ENCODE data around the gene DPP7.

DPP7 gene

DNA sequence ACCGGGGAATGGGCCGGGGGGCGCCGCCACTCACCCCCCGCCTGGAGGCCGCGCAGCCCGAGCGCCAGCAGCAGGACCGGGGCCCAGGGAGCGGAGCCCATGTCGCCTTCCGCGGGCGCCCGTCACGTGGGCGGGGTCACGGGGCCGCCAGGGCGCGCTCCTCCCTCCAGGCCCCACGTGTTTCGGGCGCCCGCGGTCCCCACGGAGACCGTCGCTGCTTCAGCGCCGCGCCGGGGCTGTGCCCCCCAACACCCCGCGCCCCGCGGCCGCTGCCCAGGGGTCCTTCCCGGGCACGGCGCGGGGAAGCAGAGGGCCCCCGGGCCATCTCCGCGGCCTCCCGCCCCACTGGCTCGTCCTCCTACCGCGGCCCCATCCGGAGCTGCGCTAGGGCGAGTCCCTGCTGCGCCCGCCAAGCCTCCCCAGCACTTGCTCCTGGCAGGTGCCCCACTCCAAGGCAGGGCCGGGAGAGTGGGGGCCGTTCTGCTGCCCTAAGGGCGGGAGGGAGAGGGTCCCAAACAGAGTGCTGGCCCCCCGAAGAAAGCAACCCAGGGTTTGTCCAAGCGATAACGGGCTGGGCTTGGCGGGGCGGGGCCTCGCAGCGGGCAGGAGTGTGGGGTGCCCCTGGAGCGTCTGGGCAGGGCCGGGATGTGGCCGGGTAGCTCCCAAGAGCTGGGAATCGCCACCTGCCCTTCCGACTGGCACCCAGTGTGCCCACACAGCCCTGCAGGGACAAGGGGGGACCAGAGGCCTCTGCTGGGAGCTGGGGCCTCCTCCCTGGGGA is at the start of gene DPP7:
TSS of gene DPP7 (minus strand) at position 121 of the 781 bp plus-strand sequence. CDS start at position 101, 20 bp downstream.
- no peak for FAIRE-seq

DNA sequence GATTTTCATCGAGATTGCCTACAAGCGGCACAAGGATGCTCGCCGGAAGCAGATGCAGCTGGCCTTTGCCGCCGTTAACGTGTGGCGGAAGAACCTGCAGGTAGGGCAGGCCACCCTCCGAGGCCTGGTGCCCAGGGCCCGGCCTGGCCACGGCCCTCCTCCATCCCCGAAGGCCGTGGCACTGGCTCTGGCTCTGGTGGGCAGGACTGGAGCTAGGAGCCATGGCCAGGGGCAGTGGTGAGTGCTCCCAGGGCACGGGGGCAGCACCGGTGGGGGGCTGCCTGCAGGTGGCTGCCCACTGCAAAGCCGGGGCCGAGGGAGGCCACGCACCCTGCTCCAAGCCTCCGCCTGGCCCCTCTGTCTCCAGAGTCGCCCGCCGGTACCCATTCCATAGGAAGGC is 49.3 kb upstream of the DPP7 start:
- no peak for FAIRE-seq

DNA sequence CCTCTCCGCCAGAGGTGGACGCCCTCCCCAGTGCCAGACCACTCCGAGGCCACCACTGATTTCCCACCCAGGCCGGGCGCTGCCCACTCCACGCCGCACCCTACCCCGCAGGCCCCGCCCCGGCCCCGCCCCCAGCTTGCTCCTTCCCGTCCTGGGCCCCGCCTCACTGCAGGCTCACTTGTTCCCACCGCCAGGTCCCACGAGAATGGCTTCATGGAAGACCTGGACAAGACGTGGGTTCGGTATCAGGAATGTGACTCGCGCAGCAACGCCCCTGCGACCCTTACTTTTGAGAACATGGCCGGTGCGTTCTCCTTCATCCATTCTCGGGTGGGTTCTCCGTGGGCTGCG is 48.8 kb upstream of the DPP7 start:
- no peak for FAIRE-seq

DNA sequence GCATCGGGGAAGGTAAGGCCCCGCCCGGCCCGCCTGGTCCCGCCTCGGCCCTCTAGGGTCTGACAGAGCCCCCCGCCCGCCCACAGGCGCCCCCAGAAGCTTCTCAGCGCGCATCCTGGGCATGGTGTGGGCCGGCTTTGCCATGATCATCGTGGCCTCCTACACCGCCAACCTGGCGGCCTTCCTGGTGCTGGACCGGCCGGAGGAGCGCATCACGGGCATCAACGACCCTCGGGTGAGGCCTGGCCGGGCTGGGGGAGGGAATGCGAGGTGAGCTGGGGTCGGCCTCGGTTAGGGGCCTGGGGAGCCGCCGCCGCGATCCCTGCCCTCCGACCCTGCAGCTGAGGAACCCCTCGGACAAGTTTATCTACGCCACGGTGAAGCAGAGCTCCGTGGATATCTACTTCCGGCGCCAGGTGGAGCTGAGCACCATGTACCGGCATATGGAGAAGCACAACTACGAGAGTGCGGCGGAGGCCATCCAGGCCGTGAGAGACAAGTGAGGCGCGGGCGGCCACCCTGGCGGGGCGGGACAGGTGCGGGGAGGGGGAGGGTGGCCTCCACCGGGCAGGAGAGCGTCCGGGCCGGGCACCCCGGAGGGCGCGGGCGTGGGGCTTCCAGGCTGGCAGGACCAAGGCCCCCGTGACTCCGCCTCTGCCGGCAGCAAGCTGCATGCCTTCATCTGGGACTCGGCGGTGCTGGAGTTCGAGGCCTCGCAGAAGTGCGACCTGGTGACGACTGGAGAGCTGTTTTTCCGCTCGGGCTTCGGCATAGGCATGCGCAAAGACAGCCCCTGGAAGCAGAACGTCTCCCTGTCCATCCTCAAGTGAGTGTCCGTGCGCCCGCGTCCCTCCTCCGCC is 48.2 kb upstream of the DPP7 start:
- FAIRE-seq = no peak

DNA sequence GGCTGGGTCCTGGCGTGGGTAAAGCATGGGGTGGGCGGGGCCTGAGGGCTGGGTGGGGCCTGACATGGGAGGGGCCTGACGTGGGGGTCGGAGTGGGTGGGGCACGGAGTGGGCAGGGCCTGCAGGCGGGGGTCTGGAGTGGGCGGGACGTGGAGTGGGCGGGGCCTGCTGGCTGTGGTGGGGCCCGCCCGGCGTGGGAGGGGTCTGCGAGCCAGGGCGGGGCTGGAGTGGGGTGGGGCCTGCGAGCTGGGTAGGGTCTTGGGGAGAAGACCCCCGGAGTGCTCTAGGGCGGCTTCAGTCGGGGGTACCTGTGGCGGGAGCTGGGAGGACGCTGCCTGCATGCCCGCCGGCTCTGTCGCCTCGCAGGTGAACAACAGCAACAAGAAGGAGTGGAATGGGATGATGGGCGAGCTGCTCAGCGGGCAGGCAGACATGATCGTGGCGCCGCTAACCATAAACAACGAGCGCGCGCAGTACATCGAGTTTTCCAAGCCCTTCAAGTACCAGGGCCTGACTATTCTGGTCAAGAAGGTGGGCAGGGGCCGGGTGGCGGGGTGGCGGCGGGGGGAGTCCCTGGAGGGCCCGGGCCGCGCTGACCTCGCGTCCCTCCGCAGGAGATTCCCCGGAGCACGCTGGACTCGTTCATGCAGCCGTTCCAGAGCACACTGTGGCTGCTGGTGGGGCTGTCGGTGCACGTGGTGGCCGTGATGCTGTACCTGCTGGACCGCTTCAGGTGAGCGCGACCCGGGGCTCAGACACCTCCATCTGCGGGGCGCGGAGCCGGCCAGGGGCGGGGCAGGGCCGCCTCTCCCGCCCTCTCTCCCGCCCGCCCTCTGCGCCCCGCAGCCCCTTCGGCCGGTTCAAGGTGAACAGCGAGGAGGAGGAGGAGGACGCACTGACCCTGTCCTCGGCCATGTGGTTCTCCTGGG is 47.3 kb upstream of the DPP7 start:
- FAIRE-seq = no peak

DNA sequence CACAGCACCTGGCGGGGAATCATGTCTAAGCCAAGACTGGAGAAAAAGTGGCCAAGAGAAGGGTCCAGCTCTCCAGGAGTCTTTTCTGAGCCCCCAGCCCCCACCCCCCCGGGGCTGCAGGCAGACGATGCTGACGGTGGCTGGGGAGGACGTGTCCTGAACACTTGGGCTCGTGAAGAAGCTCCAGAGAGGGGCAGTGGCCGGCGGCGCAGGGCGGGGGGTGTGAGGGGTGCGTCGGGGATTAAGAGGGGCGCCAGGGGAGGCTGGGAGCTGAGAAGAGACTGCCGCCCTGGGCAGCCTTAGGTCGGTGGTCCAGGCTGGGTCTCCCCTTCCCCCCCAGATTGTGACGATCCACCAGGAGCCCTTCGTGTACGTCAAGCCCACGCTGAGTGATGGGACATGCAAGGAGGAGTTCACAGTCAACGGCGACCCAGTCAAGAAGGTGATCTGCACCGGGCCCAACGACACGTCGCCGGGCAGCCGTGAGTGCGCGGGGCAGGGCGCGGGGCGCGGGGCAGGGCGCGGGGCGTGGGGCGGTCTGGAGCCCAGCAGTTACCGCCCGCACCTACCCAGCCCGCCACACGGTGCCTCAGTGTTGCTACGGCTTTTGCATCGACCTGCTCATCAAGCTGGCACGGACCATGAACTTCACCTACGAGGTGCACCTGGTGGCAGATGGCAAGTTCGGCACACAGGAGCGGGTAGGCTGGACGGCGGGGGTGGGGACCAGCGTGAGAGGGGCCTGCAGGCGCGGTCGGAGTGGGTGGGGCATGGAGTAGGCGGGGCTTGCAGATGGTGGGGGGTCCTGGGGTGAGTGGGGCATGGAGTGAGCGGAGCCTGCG is 46.4 kb upstream of the DPP7 start:
- FAIRE-seq = no peak

DNA sequence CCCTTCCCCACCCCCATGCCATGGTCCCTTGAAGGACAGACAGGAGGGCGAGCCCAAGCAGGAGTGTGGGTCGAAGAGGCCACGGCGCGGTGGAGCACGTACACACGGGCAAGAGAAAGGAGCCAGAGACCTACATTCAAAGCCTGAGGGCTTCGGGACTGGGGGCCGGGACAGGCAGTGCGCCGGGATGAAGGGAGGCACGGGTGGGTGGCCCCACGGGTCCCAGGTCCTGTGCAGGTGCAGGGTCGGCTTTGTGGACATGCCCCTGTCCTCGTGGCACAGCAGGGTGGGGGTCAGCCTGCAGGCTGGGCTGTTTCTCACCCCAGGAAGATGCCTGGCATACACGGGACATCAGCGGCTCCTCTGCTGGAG is 45.5 kb upstream of the DPP7 start:
- no peak for FAIRE-seq

DNA sequence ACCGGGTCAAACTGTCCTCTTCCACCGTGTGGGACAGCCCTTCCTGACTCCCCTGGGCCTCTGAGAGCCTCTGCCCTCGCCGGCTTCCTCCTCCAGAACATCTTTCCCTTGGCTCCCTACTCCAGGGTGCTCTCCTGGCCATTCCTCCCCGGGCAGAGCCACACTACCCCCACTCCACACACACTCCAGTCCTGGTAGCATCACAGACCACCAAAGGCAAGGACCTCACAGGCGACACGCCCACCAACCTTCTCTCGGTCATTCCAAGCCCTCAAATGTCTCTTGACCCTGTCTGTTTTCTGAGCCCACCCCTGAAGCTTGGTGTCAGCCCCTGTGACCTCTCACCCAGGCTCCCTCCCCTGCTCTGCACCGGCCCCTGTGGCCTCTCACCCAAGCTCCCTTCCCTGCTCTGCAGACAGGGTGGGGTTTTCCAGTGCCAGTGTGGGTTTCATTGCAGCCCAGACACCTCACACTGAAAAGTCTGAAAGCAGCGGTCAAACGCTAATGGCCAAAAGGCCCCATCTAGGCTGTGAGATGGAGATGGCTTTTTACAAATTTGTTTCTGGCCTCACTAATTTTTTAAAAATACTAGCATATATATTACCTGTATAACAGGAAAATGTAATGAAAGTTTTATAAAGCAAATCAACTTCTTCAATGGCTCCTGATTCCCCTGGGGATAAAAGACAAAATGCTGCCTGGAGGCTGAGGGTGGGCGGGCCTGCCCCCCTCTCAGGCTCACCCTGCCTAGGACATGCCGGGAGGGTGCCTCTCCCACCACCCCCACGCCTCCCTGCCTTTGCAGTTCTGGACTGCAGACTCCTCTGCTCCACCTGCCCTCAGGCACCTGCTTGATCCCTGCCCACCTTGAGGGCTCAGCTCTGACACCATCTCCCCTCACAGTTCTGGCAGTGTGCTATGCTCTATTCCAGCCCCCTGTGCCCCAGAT is 44.8 kb upstream of the DPP7 start:
- FAIRE-seq = no peak

DNA sequence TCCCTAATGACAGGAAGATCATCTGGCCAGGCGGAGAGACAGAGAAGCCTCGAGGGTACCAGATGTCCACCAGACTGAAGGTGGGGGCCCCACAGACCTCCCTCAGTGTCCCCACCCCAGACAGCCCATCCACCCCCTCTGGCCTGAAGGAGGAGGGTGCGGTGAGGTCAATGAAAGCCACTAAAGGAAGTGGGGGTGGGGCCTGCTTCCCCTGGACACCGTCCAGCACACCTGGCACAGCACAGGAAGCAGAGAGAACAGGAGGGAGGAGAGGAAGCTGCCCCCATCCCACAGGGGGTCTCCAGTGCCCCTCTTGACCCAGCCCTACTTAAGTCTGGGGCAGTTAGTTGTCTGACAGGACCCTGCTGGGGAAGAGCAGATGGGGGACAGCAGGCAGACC is 44.1 kb upstream of the DPP7 start:
- FAIRE-seq = no peak

DNA sequence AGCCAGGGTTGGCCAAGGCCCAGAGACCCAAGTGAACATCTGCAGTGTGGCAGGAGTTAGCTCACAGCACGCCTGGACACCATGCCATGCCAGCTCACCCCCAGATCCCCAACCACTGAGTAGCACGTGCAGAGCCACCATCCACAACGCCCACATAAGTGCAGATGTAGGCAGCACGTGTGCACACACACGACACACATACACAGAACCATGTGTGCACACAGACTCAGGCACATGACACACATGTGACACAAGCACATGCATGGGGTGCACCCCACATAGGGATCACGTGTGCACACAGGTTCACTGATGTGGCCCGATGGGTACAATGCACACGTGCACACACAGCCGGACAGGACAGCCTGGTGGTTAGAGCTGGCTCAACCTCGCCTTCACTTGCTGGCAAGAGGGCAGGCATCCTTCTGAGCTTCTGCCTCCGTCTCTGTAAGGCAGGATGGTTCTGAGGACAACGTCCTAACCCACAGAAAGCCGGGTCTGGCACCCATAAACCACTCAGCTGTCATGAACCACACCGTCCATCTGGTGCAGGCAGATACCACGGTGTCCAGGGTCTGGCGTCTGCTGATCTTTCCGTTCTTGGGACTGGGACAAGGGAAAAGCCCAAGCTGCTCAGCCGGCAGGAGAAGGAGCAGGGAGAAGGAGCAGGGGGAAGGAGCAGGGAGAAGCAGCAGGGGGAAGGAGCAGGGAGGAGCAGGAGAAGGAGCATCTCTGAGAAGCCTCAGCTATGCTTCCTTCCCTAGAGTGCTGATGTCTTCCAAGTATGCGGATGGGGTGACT is 43.3 kb upstream of the DPP7 start:
- FAIRE-seq = no peak

DNA sequence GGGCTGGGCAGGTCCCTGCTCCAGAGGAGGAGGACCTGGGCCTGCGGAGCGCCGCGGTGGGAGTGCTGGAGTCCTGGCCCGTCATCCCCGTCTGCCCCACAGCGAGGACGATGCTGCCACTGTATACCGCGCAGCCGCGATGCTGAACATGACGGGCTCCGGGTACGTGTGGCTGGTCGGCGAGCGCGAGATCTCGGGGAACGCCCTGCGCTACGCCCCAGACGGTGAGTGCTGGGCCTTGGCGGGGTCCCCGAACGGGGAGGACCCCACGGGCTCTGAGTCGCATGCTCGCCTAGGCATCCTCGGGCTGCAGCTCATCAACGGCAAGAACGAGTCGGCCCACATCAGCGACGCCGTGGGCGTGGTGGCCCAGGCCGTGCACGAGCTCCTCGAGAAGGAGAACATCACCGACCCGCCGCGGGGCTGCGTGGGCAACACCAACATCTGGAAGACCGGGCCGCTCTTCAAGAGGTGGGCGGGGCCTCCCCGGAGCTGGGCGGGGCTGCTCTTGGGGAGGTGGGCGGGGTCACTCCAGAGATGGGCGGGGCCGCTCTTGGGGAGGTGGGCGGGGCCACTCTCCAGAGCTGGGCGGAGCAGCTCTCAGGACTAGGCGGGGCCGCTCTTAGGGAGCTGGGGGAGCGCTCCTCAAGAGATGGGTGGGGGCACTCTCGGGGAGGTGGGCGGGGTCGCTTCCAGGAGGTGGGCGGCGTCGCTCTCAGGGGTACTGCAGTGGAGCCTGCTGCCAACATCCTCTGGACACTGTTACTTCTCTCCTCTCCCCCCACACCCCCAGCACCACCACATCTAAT is 42.2 kb upstream of the DPP7 start:
- no peak for FAIRE-seq

DNA sequence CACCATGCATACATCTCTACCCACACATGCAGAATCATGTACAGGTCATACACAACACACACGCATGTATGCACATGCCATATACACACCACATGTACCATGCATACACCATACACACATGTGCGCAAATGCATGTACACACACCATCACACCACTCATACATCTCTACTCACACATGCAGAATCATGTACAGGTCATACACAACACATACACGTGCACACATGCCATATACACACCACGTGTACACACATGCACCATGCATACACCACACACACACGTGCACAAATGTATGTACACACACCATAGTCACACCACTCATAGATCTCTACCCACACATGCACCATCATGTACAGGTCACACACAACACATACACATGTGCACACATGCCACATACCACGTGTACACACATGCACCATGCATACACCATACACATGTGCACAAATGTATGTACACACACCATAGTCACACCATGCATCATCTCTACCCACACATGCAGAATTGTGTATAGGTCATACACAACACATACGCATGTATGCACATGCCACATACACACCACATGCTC is 38.4 kb upstream of the DPP7 start:
- FAIRE-seq = no peak

DNA sequence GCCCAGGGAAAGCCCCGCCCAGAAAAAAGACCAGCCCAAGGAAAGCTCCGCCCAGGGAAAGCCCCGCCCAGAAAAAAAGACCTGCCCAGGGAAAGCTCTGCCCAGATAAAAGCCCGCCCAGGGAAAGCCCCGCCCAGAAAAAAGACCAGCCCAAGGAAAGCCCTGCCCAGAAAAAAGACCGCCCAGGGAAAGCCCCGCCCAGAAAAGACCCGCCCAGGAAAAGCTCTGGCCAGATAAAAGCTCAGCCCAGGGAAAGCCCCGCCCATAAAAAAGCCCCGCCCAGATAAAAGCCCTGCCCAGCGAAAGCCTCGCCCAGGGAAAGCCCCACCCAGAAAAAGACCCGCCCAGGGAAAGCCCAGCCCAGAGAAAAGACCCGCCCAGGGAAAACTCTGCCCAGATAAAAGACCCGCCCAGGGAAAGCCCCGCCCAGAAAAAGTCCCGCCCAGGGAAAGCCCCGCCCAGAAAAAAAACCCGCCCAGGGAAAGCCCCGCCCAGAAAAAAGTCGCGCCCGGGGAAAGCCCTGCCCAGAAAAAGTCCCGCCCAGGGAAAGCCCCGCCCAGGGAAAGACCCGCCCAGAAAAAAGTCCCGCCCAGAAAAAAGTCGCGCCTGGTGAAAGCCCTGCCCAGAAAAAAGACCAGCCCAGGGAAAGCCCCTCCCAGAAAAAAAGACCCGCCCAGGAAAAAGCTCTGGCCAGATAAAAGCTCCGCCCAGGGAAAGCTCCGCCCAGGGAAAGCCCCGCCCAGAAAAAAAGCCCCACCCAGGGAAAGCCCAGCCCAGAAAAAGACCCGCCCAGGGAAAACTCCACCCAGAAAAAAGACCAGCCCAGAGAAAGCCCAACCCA is 36.3 kb upstream of the DPP7 start:
- FAIRE-seq = peak; percentile 60

DNA sequence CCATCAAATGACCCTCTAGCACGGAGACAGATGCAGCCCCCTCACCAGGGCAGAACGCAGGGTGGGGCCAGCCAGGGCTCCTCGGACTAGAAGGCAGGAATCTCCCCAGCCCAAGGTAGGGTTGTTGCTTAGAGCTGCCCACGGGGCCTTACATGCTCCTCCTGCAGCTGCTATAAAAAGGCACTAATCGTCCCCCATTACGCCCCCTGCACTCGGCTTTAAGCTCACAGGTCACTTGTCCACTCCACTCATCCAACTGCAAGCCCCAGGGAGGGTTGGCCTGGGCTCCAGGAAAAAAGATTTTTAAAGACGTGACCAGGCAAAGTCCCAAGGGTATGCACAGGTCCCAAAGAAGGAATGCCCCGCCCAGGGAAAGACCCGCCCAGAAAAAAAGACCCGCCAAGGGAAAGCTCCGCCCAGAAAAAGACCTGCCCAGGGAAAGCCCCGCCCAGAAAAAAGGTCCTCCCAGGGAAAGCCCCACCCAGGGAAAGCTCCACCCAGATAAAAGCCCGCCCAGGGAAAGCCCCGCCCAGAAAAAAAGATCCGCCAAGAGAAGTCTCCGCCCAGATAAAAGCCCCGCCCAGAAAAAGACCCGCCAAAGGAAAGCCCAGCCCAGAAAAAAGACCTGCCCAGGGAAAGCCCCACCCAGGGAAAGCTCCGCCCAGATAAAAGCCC is 35.5 kb upstream of the DPP7 start:
- peak; percentile 92 for FAIRE-seq

DNA sequence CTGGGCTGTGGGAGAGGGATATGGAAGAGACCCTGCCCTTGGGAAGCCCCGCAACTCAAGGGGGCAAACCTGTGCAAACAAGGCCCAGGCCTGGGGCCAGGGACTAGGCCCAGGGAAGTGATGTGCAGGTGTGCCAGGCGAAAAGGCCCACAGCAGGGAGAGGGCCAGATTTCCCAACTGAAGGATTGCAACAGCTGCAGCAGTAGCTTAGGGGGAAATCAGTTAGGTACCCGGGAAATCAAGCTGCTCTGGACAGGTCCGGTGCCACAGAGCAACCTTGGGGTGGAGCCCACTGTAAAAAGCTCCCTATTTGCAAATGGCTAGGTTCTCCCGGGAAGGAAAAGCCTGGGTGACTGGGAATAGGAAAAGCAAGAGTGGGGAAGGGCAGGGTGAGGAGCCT is 34.8 kb upstream of the DPP7 start:
- no peak for FAIRE-seq

DNA sequence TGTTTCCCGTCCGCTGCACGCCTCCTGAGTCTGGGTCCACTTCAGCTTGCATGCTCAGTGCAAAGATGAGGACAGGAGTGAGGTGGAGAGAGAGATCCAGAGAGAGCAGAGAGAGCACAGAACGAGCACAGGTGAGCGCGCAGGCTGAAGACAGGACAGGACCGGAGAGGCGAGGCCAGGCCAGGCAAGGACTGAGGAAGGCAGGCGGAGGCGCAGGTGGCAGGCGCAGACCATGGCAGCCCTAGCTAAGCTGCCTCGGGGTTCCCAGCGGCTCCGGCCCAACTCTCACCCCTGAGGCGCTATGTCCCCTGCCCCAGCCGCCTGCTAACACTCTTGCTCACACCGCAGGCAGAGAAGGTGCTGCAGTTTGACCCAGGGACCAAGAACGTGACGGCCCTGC is 34.1 kb upstream of the DPP7 start:
- no peak for FAIRE-seq

DNA sequence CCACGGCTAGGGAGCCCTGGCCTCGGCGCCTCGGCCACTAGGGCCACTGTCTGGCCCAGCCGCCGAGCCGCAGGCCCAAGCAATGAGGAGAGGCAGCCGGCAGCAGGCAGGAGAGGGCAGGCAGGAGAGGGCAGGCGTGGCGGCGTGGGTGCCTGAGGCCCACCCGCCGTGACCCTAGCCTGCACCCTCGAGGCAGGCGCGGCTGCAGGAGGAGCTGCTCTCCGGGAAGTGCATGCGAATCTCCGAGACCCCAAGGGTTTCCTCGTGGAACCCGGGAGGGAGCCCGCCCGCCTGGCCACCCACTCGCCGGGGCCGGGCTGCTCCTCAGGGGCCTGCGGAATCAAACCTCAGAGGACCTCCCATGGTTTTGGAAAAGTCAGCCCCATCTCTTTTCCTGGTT is 33.7 kb upstream of the DPP7 start:
- FAIRE-seq = no peak

DNA sequence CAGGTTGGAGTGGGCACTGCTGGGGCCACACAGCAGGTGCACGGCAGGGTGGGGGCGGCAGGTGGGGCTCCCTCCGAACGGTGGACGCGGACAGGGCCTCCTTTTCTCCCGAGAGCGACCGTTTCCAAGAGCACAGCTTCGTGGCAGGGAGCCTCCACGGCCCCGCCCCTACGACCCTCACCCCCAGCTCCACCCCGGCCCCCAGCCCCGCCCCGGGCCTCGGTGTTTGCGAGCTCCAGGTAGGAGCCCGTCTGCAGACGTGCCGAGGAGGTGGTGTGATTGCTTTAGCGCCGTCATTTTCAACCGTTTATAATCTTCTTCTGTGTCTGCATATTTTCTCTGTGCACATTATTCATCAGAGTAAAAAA is 33.2 kb upstream of the DPP7 start:
- FAIRE-seq = no peak
